Central memory CD8-positive, alpha-beta T cell (primary cell): Measurements from ENCODE around the gene RNF212.

Experiments used
- ATAC-seq: fragments of 150-1000 bp; cut with Tn5 transposase; replicated peaks from 2 replicates; pipeline ENCODE4 v1.10.0; 2022; ENCODE audit warnings: mild to moderate bottlenecking, moderate FRiP score, moderate number of reproducible peaks; ENCODE audit not compliant: poor library complexity, severe bottlenecking; ENCODE audit errors: extremely low read depth
- DNase-seq, 2 donors: peaks; one replicate each; pipeline ENCODE4 v3.0.0; 2021; ENCODE audit warnings: low spot score in 2 of 2
- H3K27ac Mint-ChIP-seq: one replicate; pipeline ENCODE4 v1.8.0; 2022; ENCODE audit warnings: low read depth, mild to moderate bottlenecking, moderate library complexity, mixed read lengths
- H3K27me3 Mint-ChIP-seq: one replicate; pipeline ENCODE4 v1.8.0; 2022; ENCODE audit warnings: mixed read lengths
- H3K36me3 Mint-ChIP-seq: one replicate; pipeline ENCODE4 v1.8.0; 2022; ENCODE audit warnings: mild to moderate bottlenecking, moderate library complexity, mixed read lengths; ENCODE audit not compliant: insufficient read depth
- H3K4me1 Mint-ChIP-seq: one replicate; pipeline ENCODE4 v1.8.0; 2022; ENCODE audit warnings: mixed read lengths
- H3K4me3 Mint-ChIP-seq: one replicate; pipeline ENCODE4 v1.8.0; 2022; ENCODE audit warnings: mild to moderate bottlenecking, moderate library complexity, mixed read lengths
- H3K9me3 Mint-ChIP-seq: one replicate; pipeline ENCODE4 v1.8.0; 2022; ENCODE audit warnings: mixed read lengths

The RNF212 gene

GRCh38 chr4:1082215-1083182 is 30.9 kb downstream of the RNF212 start:
- no peak for DNase-seq
- H3K4me1 Mint-ChIP-seq, result peaks cover 10% of the 10 kb centered on the region
- peaks cover 50% of the 10 kb centered on the region for H3K27me3 Mint-ChIP-seq
- no peaks in the 10 kb centered on the region for H3K36me3 Mint-ChIP-seq
- H3K9me3 Mint-ChIP-seq, result no peaks in the 10 kb centered on the region
- no peak overlapping the region for H3K27ac Mint-ChIP-seq
- no peak overlapping the region for H3K4me3 Mint-ChIP-seq
- ATAC-seq, result no peak

DNA sequence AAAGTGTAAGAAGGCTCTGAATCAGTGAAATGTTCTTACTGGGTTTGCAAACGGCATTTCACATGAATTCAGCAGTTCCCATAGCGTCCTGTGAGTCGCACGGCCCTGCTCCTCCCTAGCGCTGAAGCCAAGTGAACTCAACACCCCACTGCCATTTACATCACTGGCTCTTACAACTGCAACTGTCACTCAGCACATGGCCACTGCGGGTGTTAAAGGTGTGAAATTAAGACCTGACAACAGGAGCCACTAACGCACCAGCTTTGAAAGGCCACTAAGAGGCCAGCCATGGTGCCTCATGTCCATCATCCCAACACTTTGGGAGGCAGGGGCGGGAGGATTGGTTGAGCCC is 31.7 kb downstream of the RNF212 start:
- DNase-seq, result no peak
- H3K4me1 Mint-ChIP-seq, result peaks cover 10% of the 10 kb centered on the region
- H3K9me3 Mint-ChIP-seq, result no peaks in the 10 kb centered on the region
- no peak for ATAC-seq
- peaks cover 55% of the 10 kb centered on the region for H3K27me3 Mint-ChIP-seq
- H3K4me3 Mint-ChIP-seq, result no peak overlapping the region
- no peaks in the 10 kb centered on the region for H3K36me3 Mint-ChIP-seq
- no peak overlapping the region for H3K27ac Mint-ChIP-seq

GRCh38 chr4:1080961-1081688 is 32.2 kb downstream of the RNF212 start:
- Mint-ChIP-seq H3K4me1 (peaks cover 10% of the 10 kb centered on the region), H3K9me3 (no peaks in the 10 kb centered on the region), H3K4me3 (no peak overlapping the region), H3K36me3 (no peaks in the 10 kb centered on the region), H3K27ac (no peak overlapping the region), H3K27me3 (peaks cover 55% of the 10 kb centered on the region)
- ATAC-seq (peak; percentile 54), DNase-seq (no peak)

GRCh38 chr4:1080432-1080831 is 32.9 kb downstream of the RNF212 start:
- no peaks in the 10 kb centered on the region for H3K36me3 Mint-ChIP-seq
- peaks cover 55% of the 10 kb centered on the region for H3K27me3 Mint-ChIP-seq
- no peak overlapping the region for H3K4me3 Mint-ChIP-seq
- peaks cover 6% of the 10 kb centered on the region for H3K4me1 Mint-ChIP-seq
- DNase-seq (no peak), ATAC-seq (no peak)
- H3K27ac Mint-ChIP-seq, result no peak overlapping the region
- H3K9me3 Mint-ChIP-seq, result no peaks in the 10 kb centered on the region

GRCh38 chr4:1079711-1080265 is 33.6 kb downstream of the RNF212 start:
- H3K9me3 Mint-ChIP-seq, result no peaks in the 10 kb centered on the region
- peaks cover 6% of the 10 kb centered on the region for H3K4me1 Mint-ChIP-seq
- no peak overlapping the region for H3K27ac Mint-ChIP-seq
- peaks cover 58% of the 10 kb centered on the region for H3K27me3 Mint-ChIP-seq
- ATAC-seq (no peak), DNase-seq (no peak)
- H3K4me3 Mint-ChIP-seq, result no peak overlapping the region
- no peaks in the 10 kb centered on the region for H3K36me3 Mint-ChIP-seq

DNA sequence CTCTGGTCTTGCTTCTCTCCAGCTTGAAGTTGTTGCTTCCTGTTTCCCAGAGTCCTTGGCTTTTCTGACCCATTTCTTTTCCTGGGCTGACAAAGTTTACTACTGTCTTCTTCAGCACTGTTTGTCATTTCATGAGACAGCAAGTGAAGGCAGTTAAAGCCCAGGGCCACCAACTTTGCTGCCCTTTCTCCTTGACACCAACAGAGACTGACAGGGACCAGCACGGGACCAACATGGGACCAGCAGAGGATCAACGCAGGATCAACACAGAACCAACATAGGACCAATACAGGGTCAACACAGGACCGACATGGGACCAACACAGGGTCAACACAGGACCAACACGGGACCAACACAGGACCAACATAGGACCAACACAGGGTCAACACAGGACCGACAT is 34.9 kb downstream of the RNF212 start:
- H3K4me1 Mint-ChIP-seq, result peaks cover 6% of the 10 kb centered on the region
- no peak overlapping the region for H3K4me3 Mint-ChIP-seq
- H3K27ac Mint-ChIP-seq, result no peak overlapping the region
- H3K9me3 Mint-ChIP-seq, result no peaks in the 10 kb centered on the region
- H3K36me3 Mint-ChIP-seq, result no peaks in the 10 kb centered on the region
- ATAC-seq, result no peak
- DNase-seq, result no peak
- peaks cover 67% of the 10 kb centered on the region for H3K27me3 Mint-ChIP-seq

- H3K36me3 Mint-ChIP-seq, result no peaks in the 10 kb centered on the region
- no peaks in the 10 kb centered on the region for H3K9me3 Mint-ChIP-seq
- H3K27ac Mint-ChIP-seq, result no peak overlapping the region
- H3K4me3 Mint-ChIP-seq, result no peak overlapping the region
- peaks cover 9% of the 10 kb centered on the region for H3K4me1 Mint-ChIP-seq
- peaks cover 62% of the 10 kb centered on the region for H3K27me3 Mint-ChIP-seq
- ATAC-seq (no peak), DNase-seq (no peak)
Observed at GRCh38 chr4:1077711-1078477, 35.5 kb downstream of the RNF212 start.

- Mint-ChIP-seq H3K27me3 (peaks cover 44% of the 10 kb centered on the region), H3K4me1 (peaks cover 6% of the 10 kb centered on the region), H3K36me3 (no peaks in the 10 kb centered on the region), H3K9me3 (no peaks in the 10 kb centered on the region), H3K27ac (no peak overlapping the region), H3K4me3 (no peak overlapping the region)
- ATAC-seq (no peak), DNase-seq (no peak)
Observed at GRCh38 chr4:1075809-1076699, 37.3 kb downstream of the RNF212 start.

DNA sequence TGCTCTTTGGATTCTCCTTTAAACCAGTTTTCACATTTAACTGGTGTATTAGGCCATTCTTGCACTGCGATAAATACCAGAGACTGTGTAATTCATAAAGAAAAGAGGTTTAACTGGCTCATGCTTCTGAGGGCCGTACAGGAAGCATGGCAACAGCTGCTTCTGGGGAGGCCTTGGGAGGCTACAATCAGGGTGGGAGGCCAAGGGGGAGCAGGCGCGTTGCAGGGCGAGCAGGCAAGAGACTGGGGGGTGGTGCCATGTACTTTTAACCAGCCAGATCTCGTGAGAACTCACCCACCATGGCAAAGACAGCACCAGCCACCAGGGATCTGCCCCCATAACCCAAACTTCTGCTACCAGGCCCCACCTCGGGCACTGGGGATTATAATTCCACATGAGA is 38.1 kb downstream of the RNF212 start:
- H3K4me3 Mint-ChIP-seq, result no peak overlapping the region
- H3K9me3 Mint-ChIP-seq, result no peaks in the 10 kb centered on the region

DNA sequence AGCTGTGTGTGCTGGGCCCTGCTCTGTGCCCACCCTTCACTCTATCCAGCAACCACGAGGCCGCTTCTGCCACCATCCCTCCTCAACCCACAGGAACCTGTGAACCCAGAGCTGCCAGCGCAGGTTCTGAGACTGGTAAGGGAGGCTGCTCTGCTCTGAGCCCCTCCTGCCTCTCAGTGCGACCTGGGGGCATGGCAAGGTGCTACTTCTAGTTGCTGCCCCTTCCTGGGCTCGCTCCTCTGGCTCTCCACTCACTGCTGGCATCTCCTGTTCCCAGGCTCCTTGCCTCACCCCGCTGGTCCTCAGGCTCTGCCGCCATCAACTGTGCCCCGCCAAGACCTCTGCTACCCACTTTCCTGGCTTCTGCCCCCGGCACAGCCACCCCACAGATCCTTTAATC is 39.3 kb downstream of the RNF212 start:
- peaks cover 44% of the 10 kb centered on the region for H3K27me3 Mint-ChIP-seq
- DNase-seq (no peak), ATAC-seq (no peak)
- H3K4me1 Mint-ChIP-seq, result peaks cover 6% of the 10 kb centered on the region
- no peaks in the 10 kb centered on the region for H3K9me3 Mint-ChIP-seq
- peak overlapping the region; percentile 32 for H3K27ac Mint-ChIP-seq
- no peak overlapping the region for H3K4me3 Mint-ChIP-seq
- H3K36me3 Mint-ChIP-seq, result no peaks in the 10 kb centered on the region

More for the DNA sequence above, 38.1 kb downstream of the RNF212 start:
- no peak overlapping the region for H3K27ac Mint-ChIP-seq
- H3K36me3 Mint-ChIP-seq, result no peaks in the 10 kb centered on the region
- DNase-seq (no peak), ATAC-seq (no peak)
- peaks cover 41% of the 10 kb centered on the region for H3K27me3 Mint-ChIP-seq
- H3K4me1 Mint-ChIP-seq, result peaks cover 6% of the 10 kb centered on the region

- Mint-ChIP-seq H3K27me3 (peaks cover 49% of the 10 kb centered on the region), H3K4me1 (peaks cover 6% of the 10 kb centered on the region), H3K27ac (no peak overlapping the region), H3K9me3 (no peaks in the 10 kb centered on the region), H3K4me3 (no peak overlapping the region), H3K36me3 (no peaks in the 10 kb centered on the region)
- ATAC-seq (peak; percentile 81), DNase-seq (peak in 1 of 2 donors; percentile 32)
Observed at GRCh38 chr4:1072830-1073446, 40.4 kb downstream of the RNF212 start.
